GM10266 (cell line): Measurements from ENCODE around the gene PARD3.

Experiments used
- DNase-seq: peaks from one replicate; pipeline ENCODE4 v3.0.0; 2012; ENCODE audit errors: extremely low spot score
- CTCF ChIP-seq: IDR thresholded peaks from 2 replicates; pipeline ENCODE4 v1.5.1; 2012; ENCODE audit warnings: mild to moderate bottlenecking, low read depth; ENCODE audit not compliant: control insufficient read depth, insufficient read depth; ENCODE audit errors: missing control alignments

The PARD3 gene

GRCh38 chr10:34438741-34439140 is 376.4 kb downstream of the PARD3 start:
- no peak for DNase-seq
- TF ChIP-seq CTCF, result no peak

GRCh38 chr10:34437906-34438305 is 377.2 kb downstream of the PARD3 start:
- no peak for DNase-seq
- no peak for TF ChIP-seq CTCF

GRCh38 chr10:34434119-34434594 is 380.9 kb downstream of the PARD3 start:
- no peak for TF ChIP-seq CTCF
- no peak for DNase-seq

- no peak for DNase-seq
- no peak for TF ChIP-seq CTCF
Measured at GRCh38 chr10:34433241-34434076, 381.6 kb downstream of the PARD3 start.

GRCh38 chr10:34432589-34432988 is 382.5 kb downstream of the PARD3 start:
- DNase-seq, result no peak
- TF ChIP-seq CTCF, result no peak

GRCh38 chr10:34430685-34431084 is 384.4 kb downstream of the PARD3 start:
- no peak for DNase-seq
- TF ChIP-seq CTCF, result no peak

GRCh38 chr10:34428501-34428900 is 386.6 kb downstream of the PARD3 start:
- no peak for TF ChIP-seq CTCF
- DNase-seq, result no peak
